MM.1S (cell line): ENCODE measurements around the gene RWDD3.

Experiments used
- EZH2phosphoT487 ChIP-seq: fragments of 300-600 bp; sonication (generic); IDR thresholded peaks from 2 replicates; pipeline ENCODE4 v1.6.1; 2018; ENCODE audit warnings: antibody characterized with exemption, low read length
- TF ChIP-seq, protein P1 (sequence below): fragments of 300-600 bp; sonication (generic); IDR thresholded peaks from 2 replicates; pipeline ENCODE4 v1.5.1; 2016; ENCODE audit warnings: antibody characterized with exemption, low read length, mixed read lengths

DNA sequence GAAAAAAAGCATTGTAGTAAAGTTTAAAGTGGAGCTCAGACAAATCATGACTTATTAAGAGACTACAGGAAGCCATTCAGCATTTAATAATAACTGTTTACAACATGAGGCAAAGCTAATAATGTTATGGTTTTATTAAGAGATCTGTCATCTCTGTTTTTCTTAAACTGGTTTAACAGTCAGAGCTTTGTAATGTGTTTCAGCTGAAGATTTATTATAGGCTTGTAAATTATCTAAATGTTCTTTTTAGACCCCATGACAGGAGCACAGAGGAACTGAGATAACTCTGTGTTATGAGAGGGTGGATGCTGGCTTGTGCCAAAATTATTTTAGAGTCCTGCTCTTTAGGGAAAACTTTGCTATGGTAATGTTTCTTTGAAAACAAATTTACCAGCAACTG is 38.0 kb upstream of the RWDD3 start:
- TF ChIP-seq, protein P1, sequence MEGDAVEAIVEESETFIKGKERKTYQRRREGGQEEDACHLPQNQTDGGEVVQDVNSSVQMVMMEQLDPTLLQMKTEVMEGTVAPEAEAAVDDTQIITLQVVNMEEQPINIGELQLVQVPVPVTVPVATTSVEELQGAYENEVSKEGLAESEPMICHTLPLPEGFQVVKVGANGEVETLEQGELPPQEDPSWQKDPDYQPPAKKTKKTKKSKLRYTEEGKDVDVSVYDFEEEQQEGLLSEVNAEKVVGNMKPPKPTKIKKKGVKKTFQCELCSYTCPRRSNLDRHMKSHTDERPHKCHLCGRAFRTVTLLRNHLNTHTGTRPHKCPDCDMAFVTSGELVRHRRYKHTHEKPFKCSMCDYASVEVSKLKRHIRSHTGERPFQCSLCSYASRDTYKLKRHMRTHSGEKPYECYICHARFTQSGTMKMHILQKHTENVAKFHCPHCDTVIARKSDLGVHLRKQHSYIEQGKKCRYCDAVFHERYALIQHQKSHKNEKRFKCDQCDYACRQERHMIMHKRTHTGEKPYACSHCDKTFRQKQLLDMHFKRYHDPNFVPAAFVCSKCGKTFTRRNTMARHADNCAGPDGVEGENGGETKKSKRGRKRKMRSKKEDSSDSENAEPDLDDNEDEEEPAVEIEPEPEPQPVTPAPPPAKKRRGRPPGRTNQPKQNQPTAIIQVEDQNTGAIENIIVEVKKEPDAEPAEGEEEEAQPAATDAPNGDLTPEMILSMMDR = no peak
- TF ChIP-seq EZH2phosphoT487 = no peak
